K562 (cell line): ENCODE data around the gene SLC6A20. TPM values are rescaled to one million over a fixed set of nuclear protein-coding genes. Genes with fewer than 3 reads are reported as not detected.

Experiments used
- ATAC-seq: fragments of 200-7000 bp; cut with Tn5 transposase; 3 replicates; pipeline ENCODE4 v1.9.1; 2020; ENCODE audit warnings: moderate library complexity
- BruUV-seq: library from RNA; stranded (reverse); fragments of 400-500 nt; replicated peaks from 2 replicates; lab custom pipeline; 2021; lab: Mats Ljungman, UMichigan
- CTCF ChIA-PET: fragments of 300-600 bp; formaldehyde crosslinking; extraction: SDS; loops from one replicate; lab custom pipeline; 2021; ENCODE audit warnings: low intra/inter-chr PET ratio; lab: Yijun Ruan, JAX
- POLR2A ChIA-PET: fragments of 300-600, 350-650 bp; sonication (Branson Sonifier 250); formaldehyde crosslinking; extraction: SDS; loops from one replicate; lab custom pipeline; 2021; ENCODE audit warnings: antibody characterized with exemption, inconsistent platforms; lab: Yijun Ruan, JAX
- DNase-seq, 4 experiments: peaks; one replicate each; pipeline versions ENCODE4 v3.0.0 to v3.0.0-alpha.2; 2011 to 2018; ENCODE audit warnings: low spot score in 3 of 4, mixed read lengths in 3 of 4; ENCODE audit errors: extremely low read depth in 1 of 4
- FAIRE-seq: peaks from 2 replicates; lab custom pipeline; 2011; peaks lifted over from hg19 to GRCh38; lab: Jason Lieb, UNC
- H2AFZ ChIP-seq: 2 replicates; pipeline ENCODE4 v1.6.0; 2011; ENCODE audit warnings: low read depth, low read length, control low read depth, inconsistent platforms
- H3K27ac ChIP-seq: fragments of 200-600 bp; 3 replicates; pipeline ENCODE4 v1.8.0; 2011; ENCODE audit warnings: low read depth, mild to moderate bottlenecking, control low read depth, inconsistent platforms, low read length, moderate library complexity, mixed read lengths; ENCODE audit errors: extremely low read depth
- H3K27me3 ChIP-seq, 2 experiments: fragments of 300-600 bp in 1 of 2; 2 replicates in 1 of 2; 3 replicates in 1 of 2; pipeline versions ENCODE4 v1.6.0 to v1.8.0; 2011; ENCODE audit warnings: inconsistent platforms in 2 of 2, low read length in 2 of 2, mild to moderate bottlenecking in 1 of 2, mixed read lengths in 1 of 2, moderate library complexity in 1 of 2; ENCODE audit not compliant: control insufficient read depth in 2 of 2, insufficient read depth in 2 of 2
- H3K36me3 ChIP-seq: fragments of 300-600 bp; 3 replicates; pipeline ENCODE4 v1.8.0; 2011; ENCODE audit warnings: mild to moderate bottlenecking, low read length, inconsistent platforms; ENCODE audit not compliant: control insufficient read depth, insufficient read depth
- H3K4me1 ChIP-seq, 2 experiments: fragments of 200-600 bp in 1 of 2; replicated peaks in 1 of 2; 2 replicates in 1 of 2; 3 replicates in 1 of 2; pipeline versions ENCODE4 v1.5.1 to v1.8.0; 2011; ENCODE audit warnings: inconsistent platforms in 2 of 2, low read length in 2 of 2, mild to moderate bottlenecking in 1 of 2, mixed read lengths in 1 of 2, moderate library complexity in 1 of 2; ENCODE audit not compliant: control insufficient read depth in 2 of 2, insufficient read depth in 2 of 2
- H3K4me2 ChIP-seq: 2 replicates; pipeline ENCODE4 v1.6.1; 2011; ENCODE audit warnings: low read length, control low read depth, inconsistent platforms, mixed read lengths; ENCODE audit not compliant: insufficient read depth
- H3K4me3 ChIP-seq: fragments of 200-600 bp; sonication (generic), shearing (Covaris generic); 2 replicates; pipeline ENCODE4 v1.5.1; 2016; ENCODE audit warnings: control low read depth, inconsistent platforms
- H3K79me2 ChIP-seq: fragments of 200-600 bp; 3 replicates; pipeline ENCODE4 v1.8.0; 2011; ENCODE audit warnings: low read length, inconsistent platforms; ENCODE audit not compliant: control insufficient read depth, insufficient read depth
- H3K9ac ChIP-seq, 2 experiments: 2 replicates each; pipeline versions ENCODE4 v1.6.0 to v1.6.1; 2011; ENCODE audit warnings: low read depth in 2 of 2, low read length in 2 of 2, control low read depth in 1 of 2, inconsistent platforms in 1 of 2, mild to moderate bottlenecking in 1 of 2, mixed read lengths in 1 of 2; ENCODE audit not compliant: insufficient read depth in 1 of 2
- H3K9me1 ChIP-seq: one replicate; pipeline ENCODE4 v1.6.0; 2011; ENCODE audit warnings: inconsistent platforms, mild to moderate bottlenecking, low read length, moderate library complexity; ENCODE audit not compliant: control insufficient read depth, insufficient read depth
- H3K9me3 ChIP-seq: replicated peaks from 2 replicates; pipeline ENCODE4 v1.5.1; 2011; ENCODE audit warnings: low read depth, low read length, inconsistent platforms; ENCODE audit not compliant: control insufficient read depth, insufficient read depth
- H4K20me1 ChIP-seq: replicated peaks from 2 replicates; pipeline ENCODE4 v1.6.1; 2011; ENCODE audit warnings: low read length, inconsistent platforms, mixed read lengths; ENCODE audit not compliant: control insufficient read depth, insufficient read depth
- CHD1 ChIP-seq: fragments of 200-600 bp; sonication (generic); IDR thresholded peaks from one replicate; pipeline ENCODE4 v1.6.1; 2012; ENCODE audit warnings: mild to moderate bottlenecking, moderate library complexity, low read length, inconsistent platforms
- CHD2 ChIP-seq: IDR thresholded peaks from 2 replicates; pipeline ENCODE4 v1.6.1; 2011; ENCODE audit warnings: low read depth, low read length
- COPS2 ChIP-seq: fragments of 450-650 bp; conservative IDR thresholded peaks from 2 replicates; pipeline ENCODE4 v1.6.1; 2016; ENCODE audit warnings: mild to moderate bottlenecking, moderate library complexity
- EZH2 ChIP-seq: IDR thresholded peaks from 2 replicates; pipeline ENCODE4 v1.6.1; 2012; ENCODE audit warnings: low read depth, mild to moderate bottlenecking, inconsistent platforms, low read length, borderline replicate concordance
- KAT2B ChIP-seq: IDR thresholded peaks from one replicate; pipeline ENCODE4 v1.6.1; 2012; ENCODE audit warnings: low read depth, mild to moderate bottlenecking, control low read depth, inconsistent platforms, low read length, moderate library complexity
- NFIC ChIP-seq: fragments of 450-650 bp; IDR thresholded peaks from 2 replicates; pipeline ENCODE4 v1.6.1; 2017; ENCODE audit warnings: mild to moderate bottlenecking, inconsistent platforms
- NFYB ChIP-seq: IDR thresholded peaks from 2 replicates; pipeline ENCODE4 v1.6.1; 2011; ENCODE audit warnings: mild to moderate bottlenecking, moderate library complexity; ENCODE audit not compliant: insufficient read length; ENCODE audit errors: extremely low read depth
- RBM34 ChIP-seq: fragments of 200-400 bp; formaldehyde crosslinking; IDR thresholded peaks from 2 replicates; pipeline ENCODE4 v1.6.1; 2018; ENCODE audit warnings: low read length, borderline replicate concordance; ENCODE audit not compliant: insufficient read depth
- SMAD2 ChIP-seq: fragments of 150-350 bp; IDR thresholded peaks from 2 replicates; pipeline ENCODE4 v1.6.1; 2014; ENCODE audit warnings: low read depth, mild to moderate bottlenecking, low read length
- SRSF7 ChIP-seq: fragments of 200-400 bp; formaldehyde crosslinking; optimal IDR thresholded peaks from 2 replicates; pipeline ENCODE3; 2017; ENCODE audit warnings: mild to moderate bottlenecking, low read depth, low read length
- YY1 ChIP-seq, 3 experiments: IDR thresholded peaks; 2 replicates each; pipeline ENCODE4 v1.6.1; 2011; ENCODE audit warnings: low read length in 2 of 3, mild to moderate bottlenecking in 2 of 3, moderate library complexity in 2 of 3, borderline replicate concordance in 1 of 3, control low read depth in 1 of 3, low read depth in 1 of 3; ENCODE audit not compliant: insufficient read depth in 3 of 3, insufficient replicate concordance in 2 of 3, control insufficient read depth in 1 of 3, insufficient read length in 1 of 3; ENCODE audit errors: extremely low read depth in 1 of 3
- ZEB2 ChIP-seq: fragments of 450-650 bp; IDR thresholded peaks from 2 replicates; pipeline ENCODE4 v1.6.1; 2016
- ZNF121 ChIP-seq: sonication (generic); formaldehyde crosslinking; conservative IDR thresholded peaks from 2 replicates; pipeline ENCODE4 v1.8.0; 2022; ENCODE audit warnings: missing genetic modification reagents
- ZNF695 ChIP-seq: fragments of 450-650 bp; formaldehyde crosslinking; IDR thresholded peaks from 2 replicates; pipeline ENCODE4 v1.4.0; 2020; ENCODE audit warnings: mild to moderate bottlenecking, moderate library complexity
- WGBS: fragments of 100-300 bp; shearing (Covaris generic); methylation state at CpG from one replicate; pipeline ENCODE4 v1.1.6; 2016; ENCODE audit warnings: low coverage, mixed read lengths; ENCODE audit not compliant: insufficient coverage; ENCODE audit errors: missing lambda C conversion rate; 5-methylcytosine and 5-hydroxymethylcytosine counted together
- in situ Hi-C: fragments of 300-500 bp; cut with MboI; formaldehyde crosslinking; loops from 4 replicates; pipeline ENCODE4 v1.15.0; 2018; ENCODE audit warnings: inconsistent platforms, mixed read lengths
- intact Hi-C: fragments of 100-400 bp; cut with micrococcal nuclease; formaldehyde crosslinking; loops from 2 replicates; pipeline ENCODE4 v1.14.2; 2022
- polyA plus RNA-seq, 8 experiments: library from polyadenylated mRNA; depleted of rRNA in 4 of 8; stranded (reverse) in 5 of 8; unstranded in 3 of 8; fragments of >200 nt; fragmentation: Nextera tagmentation in 2 of 8; fragmentation: Illumina TruSeq in 1 of 8; extraction: Ambion mirVana in 2 of 8; extraction: Trizol in 1 of 8; gene quantifications; 2 replicates each; pipeline versions ENCODE4 v1.2.1 to v1.2.3, GENCODE V29; 2011 to 2014; ENCODE audit warnings: inconsistent platforms in 1 of 8, missing spikeins in 1 of 8
- total RNA-seq, 7 experiments: library from RNA; depleted of rRNA in 6 of 7; stranded (reverse); fragments of >200 nt in 6 of 7; fragmentation: Illumina TruSeq in 2 of 7; extraction: Trizol in 2 of 7; gene quantifications; 2 replicates each; pipeline versions ENCODE4 v1.2.1 to v1.2.3, GENCODE V29; 2011 to 2021; ENCODE audit warnings: low replicate concordance in 1 of 7
- TF ChIP-seq, protein P1 (sequence below): fragments of 450-650 bp; formaldehyde crosslinking; IDR thresholded peaks from 2 replicates; pipeline ENCODE4 v1.4.0; 2020; ENCODE audit warnings: mild to moderate bottlenecking, mixed read lengths
- TF ChIP-seq, protein P2 (sequence below): sonication (generic); formaldehyde crosslinking; IDR thresholded peaks from 2 replicates; pipeline ENCODE4 v1.9.0; 2022; ENCODE audit warnings: mild to moderate bottlenecking, missing genetic modification reagents

Gene SLC6A20
- total and polyA plus RNA-seq, 9 of the 15 experiments (the other 6 are each of a cell fraction or from before 2014, with no cell fraction given), result not detected

DNA sequence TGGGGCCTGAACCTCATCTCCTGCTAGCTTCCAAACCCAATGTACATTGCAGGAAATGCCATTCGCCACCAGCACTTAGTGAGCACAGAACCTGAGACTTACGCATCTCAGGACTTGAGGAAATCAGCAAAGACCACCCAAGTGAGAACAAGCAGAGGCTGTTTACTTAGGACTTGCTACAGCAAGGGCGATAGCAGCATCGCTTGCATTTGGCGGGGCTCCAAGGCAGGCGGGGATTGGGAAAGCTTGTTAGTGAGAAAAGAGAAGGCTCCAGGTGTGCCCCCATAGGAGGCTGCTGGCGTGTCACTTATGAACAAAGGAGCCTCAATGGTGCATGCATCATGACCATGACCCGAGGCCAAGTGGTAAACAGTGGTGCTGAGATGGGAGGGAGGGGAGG is 19.7 kb downstream of the SLC6A20 start:
- no peaks in the 10 kb centered on the region for H3K79me2 ChIP-seq
- H3K4me1 ChIP-seq, result peaks cover 0 to 9% of the 10 kb centered on the region in 2 experiments; a peak in 1 of 5 replicates
- intact Hi-C loops, result no loop called here
- H3K9me3 ChIP-seq, result no peaks in the 10 kb centered on the region
- ATAC-seq, result no peak
- no peak overlapping the region for H3K27ac ChIP-seq
- no peak for DNase-seq
- peaks cover 46 to 83% of the 10 kb centered on the region in 2 experiments for H3K27me3 ChIP-seq
- in situ Hi-C loops, result no loop called here
- H2AFZ ChIP-seq, result no peak overlapping the region
- BruUV-seq, result no TSS peak
- no peaks in the 10 kb centered on the region for H3K9me1 ChIP-seq
- no peak overlapping the region for H3K9ac ChIP-seq
- TF ChIP-seq NFIC (peak; percentile 57; the same call in 1 of the 2 replicates), NFYB (no peak), COPS2 (no peak), EZH2 (no peak)
- ChIA-PET CTCF (no interaction called here), POLR2A (interaction anchor here (0.8 to 1.2 kb wide), 3 partner anchors 12 to 16 kb away, joined by 3 to 4 read pairs (median 4); no protein-coding TSS in a partner anchor)
- no peaks in the 10 kb centered on the region for H3K36me3 ChIP-seq
- no peak overlapping the region for H3K4me3 ChIP-seq
- WGBS, result 3% methylated on average over 8 of the region's 8 CpGs
- no peak for FAIRE-seq
- H3K4me2 ChIP-seq, result no peak overlapping the region
- H4K20me1 ChIP-seq, result no peaks in the 10 kb centered on the region; the same call in 1 of the 2 replicates

DNA sequence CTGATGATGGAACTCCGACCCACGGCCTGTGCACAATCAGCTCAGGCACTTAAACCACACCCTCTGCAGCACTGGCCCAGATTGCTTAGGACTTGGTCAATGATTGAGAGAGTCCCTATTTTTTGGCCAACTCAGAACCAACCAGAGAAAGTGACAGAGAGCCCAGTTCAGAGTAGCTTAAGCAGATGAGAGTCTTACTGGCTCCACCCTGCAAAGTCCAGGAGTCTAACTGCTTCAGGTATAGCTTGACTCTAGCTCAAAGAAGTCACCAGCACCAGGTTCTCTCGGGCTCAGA is 20.1 kb downstream of the SLC6A20 start:
- no peaks in the 10 kb centered on the region for H3K9me3 ChIP-seq
- ChIA-PET POLR2A (interaction anchor here (0.8 to 1.0 kb wide), 2 partner anchors 12 kb away, joined by 3 to 4 read pairs; no protein-coding TSS in a partner anchor), CTCF (no interaction called here)
- H3K79me2 ChIP-seq, result no peaks in the 10 kb centered on the region
- 5% methylated on average over 3 of the region's 3 CpGs for WGBS
- in situ Hi-C loops (no loop called here), intact Hi-C loops (no loop called here)
- H3K4me1 ChIP-seq, result peaks cover 0 to 9% of the 10 kb centered on the region in 2 experiments; a peak in 1 of 5 replicates
- no TSS peak for BruUV-seq
- H3K9me1 ChIP-seq, result no peaks in the 10 kb centered on the region
- no peak overlapping the region for H3K9ac ChIP-seq
- no peak for ATAC-seq
- no peak for FAIRE-seq
- no peaks in the 10 kb centered on the region for H3K36me3 ChIP-seq
- DNase-seq, result no peak
- no peak overlapping the region for H3K4me2 ChIP-seq
- no peak overlapping the region for H3K4me3 ChIP-seq
- no peak overlapping the region for H2AFZ ChIP-seq
- H3K27me3 ChIP-seq, result peaks cover 44 to 83% of the 10 kb centered on the region in 2 experiments
- no peaks in the 10 kb centered on the region; the same call in 1 of the 2 replicates for H4K20me1 ChIP-seq
- no peak overlapping the region for H3K27ac ChIP-seq
- TF ChIP-seq, protein P1, sequence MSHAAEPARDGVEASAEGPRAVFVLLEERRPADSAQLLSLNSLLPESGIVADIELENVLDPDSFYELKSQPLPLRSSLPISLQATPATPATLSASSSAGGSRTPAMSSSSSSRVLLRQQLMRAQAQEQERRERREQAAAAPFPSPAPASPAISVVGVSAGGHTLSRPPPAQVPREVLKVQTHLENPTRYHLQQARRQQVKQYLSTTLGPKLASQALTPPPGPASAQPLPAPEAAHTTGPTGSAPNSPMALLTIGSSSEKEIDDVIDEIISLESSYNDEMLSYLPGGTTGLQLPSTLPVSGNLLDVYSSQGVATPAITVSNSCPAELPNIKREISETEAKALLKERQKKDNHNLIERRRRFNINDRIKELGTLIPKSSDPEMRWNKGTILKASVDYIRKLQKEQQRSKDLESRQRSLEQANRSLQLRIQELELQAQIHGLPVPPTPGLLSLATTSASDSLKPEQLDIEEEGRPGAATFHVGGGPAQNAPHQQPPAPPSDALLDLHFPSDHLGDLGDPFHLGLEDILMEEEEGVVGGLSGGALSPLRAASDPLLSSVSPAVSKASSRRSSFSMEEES (CRISPR knock-in tag), result no peak
- TF ChIP-seq CHD2 (no peak), SMAD2 (no peak), RBM34 (no peak), YY1 (IDR thresholded peaks at IDR 0.05; ENCODE audit: borderline replicate concordance in 1 of 3, control insufficient read depth in 1 of 3, extremely low read depth in 1 of 3, insufficient read depth in 3 of 3, insufficient read length in 1 of 3, insufficient replicate concordance in 2 of 3, low read depth in 1 of 3, low read length in 2 of 3) (no peak), ZEB2 (no peak), KAT2B (no peak), ZNF695 (CRISPR knock-in tag) (no peak), SRSF7 (no peak), ZNF121 (CRISPR knock-in tag) (no peak), CHD1 (no peak)
- TF ChIP-seq, protein P2, sequence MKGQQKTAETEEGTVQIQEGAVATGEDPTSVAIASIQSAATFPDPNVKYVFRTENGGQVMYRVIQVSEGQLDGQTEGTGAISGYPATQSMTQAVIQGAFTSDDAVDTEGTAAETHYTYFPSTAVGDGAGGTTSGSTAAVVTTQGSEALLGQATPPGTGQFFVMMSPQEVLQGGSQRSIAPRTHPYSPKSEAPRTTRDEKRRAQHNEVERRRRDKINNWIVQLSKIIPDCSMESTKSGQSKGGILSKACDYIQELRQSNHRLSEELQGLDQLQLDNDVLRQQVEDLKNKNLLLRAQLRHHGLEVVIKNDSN (CRISPR knock-in tag), result no peak
